Activated naive CD8-positive, alpha-beta T cell (primary cell): ENCODE data around the gene ERP27.

Experiments used
- H3K27ac Mint-ChIP-seq: one replicate; pipeline ENCODE4 v1.8.0; 2021; ENCODE audit warnings: mixed read lengths
- H3K27me3 Mint-ChIP-seq: one replicate; pipeline ENCODE4 v1.8.0; 2021; ENCODE audit warnings: mixed read lengths
- H3K36me3 Mint-ChIP-seq: one replicate; pipeline ENCODE4 v1.8.0; 2021; ENCODE audit warnings: mixed read lengths
- H3K4me1 Mint-ChIP-seq: one replicate; pipeline ENCODE4 v1.8.0; 2021; ENCODE audit warnings: low read depth, mixed read lengths
- H3K4me3 Mint-ChIP-seq: one replicate; pipeline ENCODE4 v1.8.0; 2021; ENCODE audit warnings: mild to moderate bottlenecking, mixed read lengths
- H3K9me3 Mint-ChIP-seq: one replicate; pipeline ENCODE4 v1.8.0; 2021; ENCODE audit warnings: low read depth, mixed read lengths

The ERP27 gene

GRCh38 chr12:14938301-14938700 lies at the start of gene ERP27:
Gene ERP27, minus strand, starts transcription at chr12:14938537. Its CDS starts 29 bp downstream, at chr12:14938508.
- no peaks in the 10 kb centered on the region for H3K9me3 Mint-ChIP-seq
- H3K27me3 Mint-ChIP-seq: no peaks in the 10 kb centered on the region
- peak within 1 kb of the TSS; percentile 69 for H3K27ac Mint-ChIP-seq
- peaks cover 19% of the 10 kb centered on the region for H3K36me3 Mint-ChIP-seq
- H3K4me1 Mint-ChIP-seq: peaks cover 57% of the 10 kb centered on the region
- H3K4me3 Mint-ChIP-seq: peak within 1 kb of the TSS; percentile 14

- Mint-ChIP-seq H3K27ac (no peak overlapping the region), H3K9me3 (no peaks in the 10 kb centered on the region), H3K4me3 (no peak overlapping the region), H3K4me1 (peaks cover 33% of the 10 kb centered on the region), H3K27me3 (no peaks in the 10 kb centered on the region), H3K36me3 (peaks cover 4% of the 10 kb centered on the region)
These were observed 49.7 kb upstream of the ERP27 start for GRCh38 chr12:14988035-14988434.

- H3K36me3 Mint-ChIP-seq: peaks cover 4% of the 10 kb centered on the region
- no peaks in the 10 kb centered on the region for H3K9me3 Mint-ChIP-seq
- no peaks in the 10 kb centered on the region for H3K27me3 Mint-ChIP-seq
- H3K4me3 Mint-ChIP-seq: no peak overlapping the region
- H3K4me1 Mint-ChIP-seq: peaks cover 41% of the 10 kb centered on the region
- H3K27ac Mint-ChIP-seq: no peak overlapping the region
These were observed 48.1 kb upstream of the ERP27 start for GRCh38 chr12:14986449-14986848.

GRCh38 chr12:14984766-14985285 lies 46.5 kb upstream of the ERP27 start:
- Mint-ChIP-seq H3K27ac (no peak overlapping the region), H3K27me3 (no peaks in the 10 kb centered on the region), H3K36me3 (no peaks in the 10 kb centered on the region), H3K4me3 (no peak overlapping the region), H3K9me3 (no peaks in the 10 kb centered on the region), H3K4me1 (peaks cover 56% of the 10 kb centered on the region)

GRCh38 chr12:14984036-14984435 lies 45.7 kb upstream of the ERP27 start:
- Mint-ChIP-seq H3K9me3 (no peaks in the 10 kb centered on the region), H3K27ac (no peak overlapping the region), H3K27me3 (no peaks in the 10 kb centered on the region), H3K4me1 (peaks cover 62% of the 10 kb centered on the region), H3K36me3 (no peaks in the 10 kb centered on the region), H3K4me3 (no peak overlapping the region)

- peak overlapping the region; percentile 17 for H3K27ac Mint-ChIP-seq
- H3K9me3 Mint-ChIP-seq: no peaks in the 10 kb centered on the region
- peak overlapping the region; percentile 2 for H3K4me3 Mint-ChIP-seq
- H3K4me1 Mint-ChIP-seq: peaks cover 68% of the 10 kb centered on the region
- no peaks in the 10 kb centered on the region for H3K36me3 Mint-ChIP-seq
- no peaks in the 10 kb centered on the region for H3K27me3 Mint-ChIP-seq
These were observed 44.7 kb upstream of the ERP27 start for GRCh38 chr12:14982991-14983390.

- Mint-ChIP-seq H3K36me3 (no peaks in the 10 kb centered on the region), H3K4me3 (no peak overlapping the region), H3K9me3 (no peaks in the 10 kb centered on the region), H3K27me3 (no peaks in the 10 kb centered on the region), H3K27ac (peak overlapping the region; percentile 17), H3K4me1 (peaks cover 73% of the 10 kb centered on the region)
These were observed 44.2 kb upstream of the ERP27 start for GRCh38 chr12:14982562-14982961.

- Mint-ChIP-seq H3K4me1 (peaks cover 73% of the 10 kb centered on the region), H3K27me3 (no peaks in the 10 kb centered on the region), H3K4me3 (no peak overlapping the region), H3K9me3 (no peaks in the 10 kb centered on the region), H3K27ac (peak overlapping the region; percentile 8), H3K36me3 (no peaks in the 10 kb centered on the region)
These were observed 42.7 kb upstream of the ERP27 start for GRCh38 chr12:14981049-14981448.

- no peak overlapping the region for H3K27ac Mint-ChIP-seq
- H3K9me3 Mint-ChIP-seq: no peaks in the 10 kb centered on the region
- peaks cover 65% of the 10 kb centered on the region for H3K4me1 Mint-ChIP-seq
- H3K27me3 Mint-ChIP-seq: no peaks in the 10 kb centered on the region
- no peak overlapping the region for H3K4me3 Mint-ChIP-seq
- no peaks in the 10 kb centered on the region for H3K36me3 Mint-ChIP-seq
These were observed 41.1 kb upstream of the ERP27 start for GRCh38 chr12:14979468-14979867.

- Mint-ChIP-seq H3K4me1 (peaks cover 66% of the 10 kb centered on the region), H3K9me3 (no peaks in the 10 kb centered on the region), H3K4me3 (no peak overlapping the region), H3K27ac (no peak overlapping the region), H3K36me3 (no peaks in the 10 kb centered on the region), H3K27me3 (no peaks in the 10 kb centered on the region)
These were observed 38.3 kb upstream of the ERP27 start for GRCh38 chr12:14976658-14977057.

- H3K27ac Mint-ChIP-seq: no peak overlapping the region
- peaks cover 62% of the 10 kb centered on the region for H3K4me1 Mint-ChIP-seq
- no peak overlapping the region for H3K4me3 Mint-ChIP-seq
- no peaks in the 10 kb centered on the region for H3K27me3 Mint-ChIP-seq
- H3K9me3 Mint-ChIP-seq: no peaks in the 10 kb centered on the region
- H3K36me3 Mint-ChIP-seq: no peaks in the 10 kb centered on the region
These were observed 37.1 kb upstream of the ERP27 start for GRCh38 chr12:14975457-14975856.

GRCh38 chr12:14974633-14975032 lies 36.3 kb upstream of the ERP27 start:
- Mint-ChIP-seq H3K36me3 (no peaks in the 10 kb centered on the region), H3K9me3 (no peaks in the 10 kb centered on the region), H3K4me1 (peaks cover 59% of the 10 kb centered on the region), H3K4me3 (no peak overlapping the region), H3K27me3 (no peaks in the 10 kb centered on the region), H3K27ac (no peak overlapping the region)

GRCh38 chr12:14972816-14973215 lies 34.5 kb upstream of the ERP27 start, which contains the start of gene PDE6H:
Gene PDE6H, plus strand, starts transcription at chr12:14973042. Its CDS starts 4,971 bp downstream, at chr12:14978013.
- Mint-ChIP-seq H3K27ac (no peak within 1 kb of the TSS), H3K4me1 (peaks cover 53% of the 10 kb centered on the region), H3K36me3 (no peaks in the 10 kb centered on the region), H3K27me3 (no peaks in the 10 kb centered on the region), H3K9me3 (no peaks in the 10 kb centered on the region), H3K4me3 (no peak within 1 kb of the TSS)

GRCh38 chr12:14970473-14970872 lies 32.1 kb upstream of the ERP27 start:
- H3K4me3 Mint-ChIP-seq: no peak overlapping the region
- H3K4me1 Mint-ChIP-seq: peaks cover 65% of the 10 kb centered on the region
- H3K27me3 Mint-ChIP-seq: no peaks in the 10 kb centered on the region
- H3K36me3 Mint-ChIP-seq: no peaks in the 10 kb centered on the region
- H3K9me3 Mint-ChIP-seq: no peaks in the 10 kb centered on the region
- H3K27ac Mint-ChIP-seq: peak overlapping the region; percentile 7

- Mint-ChIP-seq H3K36me3 (no peaks in the 10 kb centered on the region), H3K4me3 (no peak overlapping the region), H3K4me1 (peaks cover 71% of the 10 kb centered on the region), H3K9me3 (no peaks in the 10 kb centered on the region), H3K27me3 (no peaks in the 10 kb centered on the region), H3K27ac (no peak overlapping the region)
These were observed 30.1 kb upstream of the ERP27 start for GRCh38 chr12:14968478-14968877.

GRCh38 chr12:14965221-14965620 lies 26.9 kb upstream of the ERP27 start:
- Mint-ChIP-seq H3K27ac (peak overlapping the region; percentile 98), H3K9me3 (no peaks in the 10 kb centered on the region), H3K36me3 (no peaks in the 10 kb centered on the region), H3K4me3 (peak overlapping the region; percentile 7), H3K4me1 (peaks cover 67% of the 10 kb centered on the region), H3K27me3 (no peaks in the 10 kb centered on the region)
